ENCODE data around the gene CORO2A.

The CORO2A gene

GRCh38 chr9:98154678-98155077 lies 37.8 kb downstream of the CORO2A start:
- DNase-seq: no peak
- in situ Hi-C loops (cut with HindIII; ENCODE audit: low pct_ligation_motif_present, low pct_unique_long_range_greater_than_20kb, low sequenced_read_pairs): no loop called here

DNA sequence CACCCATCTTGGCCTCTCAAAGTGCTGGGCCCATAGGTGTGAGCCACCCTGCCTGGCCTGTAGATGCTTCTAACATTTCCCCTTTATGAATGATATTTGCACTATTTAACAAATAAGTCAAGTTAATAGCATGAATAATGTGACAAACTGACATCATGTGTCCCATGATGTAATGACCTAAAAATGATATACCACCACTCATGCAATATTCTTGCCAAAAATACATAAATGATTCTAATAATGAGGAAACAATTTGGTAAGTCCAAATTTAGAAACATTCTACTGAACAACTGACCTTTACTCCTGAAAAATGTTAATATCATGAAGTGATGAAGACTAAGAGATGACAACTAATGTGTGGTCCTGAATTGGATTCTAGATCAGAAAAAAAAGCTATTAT lies 39.9 kb downstream of the CORO2A start:
- no peak for DNase-seq
- in situ Hi-C loops (cut with HindIII; ENCODE audit: low pct_ligation_motif_present, low pct_unique_long_range_greater_than_20kb, low sequenced_read_pairs): no loop called here

DNA sequence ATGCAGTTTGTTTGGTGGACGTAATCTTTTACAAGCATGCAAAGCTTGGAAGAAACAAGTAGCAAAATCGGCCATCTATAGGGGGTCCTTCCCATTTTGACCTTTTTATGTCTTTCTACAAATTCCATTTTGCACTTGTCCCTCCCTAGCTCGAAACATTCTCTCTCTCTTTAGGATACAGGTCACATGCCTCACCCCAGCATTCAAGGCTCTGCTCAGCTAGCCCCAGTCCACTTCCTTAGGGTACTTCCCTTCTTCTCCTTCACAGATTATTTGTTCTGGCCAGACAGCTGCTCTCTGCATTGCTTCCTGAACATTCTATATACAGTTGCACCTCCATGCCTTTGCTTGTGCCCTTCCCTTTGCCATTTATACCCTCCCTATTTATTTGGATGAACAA lies 41.7 kb downstream of the CORO2A start:
- no peak for DNase-seq
- in situ Hi-C loops (cut with HindIII; ENCODE audit: low pct_ligation_motif_present, low pct_unique_long_range_greater_than_20kb, low sequenced_read_pairs): no loop called here

DNA sequence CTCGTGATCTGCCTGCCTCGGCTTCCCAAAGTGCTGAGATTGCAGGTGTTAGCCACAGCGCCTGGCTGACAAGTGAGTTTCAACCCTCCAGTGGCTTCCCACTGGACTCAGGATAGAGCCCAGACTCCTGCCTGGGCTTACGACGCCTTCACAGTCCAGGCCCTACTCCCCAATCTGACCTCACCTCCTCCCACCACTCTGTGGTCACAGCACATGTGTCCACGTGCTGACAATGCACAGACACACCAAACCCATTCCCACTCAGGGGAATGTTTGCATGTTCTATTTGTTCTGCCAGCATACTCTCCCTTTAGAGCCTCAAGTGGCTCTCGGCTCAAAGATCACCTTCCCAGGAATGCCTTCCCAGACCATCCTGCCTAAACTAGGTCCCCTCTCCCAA lies 42.3 kb downstream of the CORO2A start:
- in situ Hi-C loops (cut with HindIII; ENCODE audit: low pct_ligation_motif_present, low pct_unique_long_range_greater_than_20kb, low sequenced_read_pairs): no loop called here
- DNase-seq: no peak

DNA sequence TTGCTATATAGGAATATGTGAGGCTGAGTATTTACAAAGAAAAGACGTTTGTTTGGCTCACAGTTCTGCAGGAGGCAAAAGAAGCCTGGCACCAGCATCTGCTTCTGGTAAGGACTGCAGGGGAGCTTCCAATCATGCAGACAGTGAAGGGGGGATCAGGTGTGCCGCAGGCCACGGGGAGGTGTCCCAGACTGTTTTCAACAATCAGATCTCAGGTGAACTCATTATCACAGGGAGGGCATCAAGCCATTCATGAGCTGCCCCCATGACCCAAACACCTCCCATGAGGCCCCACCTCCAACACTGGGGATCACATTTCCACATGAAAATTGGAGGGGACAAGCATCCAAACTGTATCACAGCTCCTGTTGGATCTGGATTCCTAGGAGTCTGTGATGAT lies 43.0 kb downstream of the CORO2A start:
- in situ Hi-C loops (cut with HindIII; ENCODE audit: low pct_ligation_motif_present, low pct_unique_long_range_greater_than_20kb, low sequenced_read_pairs): no loop called here
- no peak for DNase-seq

DNA sequence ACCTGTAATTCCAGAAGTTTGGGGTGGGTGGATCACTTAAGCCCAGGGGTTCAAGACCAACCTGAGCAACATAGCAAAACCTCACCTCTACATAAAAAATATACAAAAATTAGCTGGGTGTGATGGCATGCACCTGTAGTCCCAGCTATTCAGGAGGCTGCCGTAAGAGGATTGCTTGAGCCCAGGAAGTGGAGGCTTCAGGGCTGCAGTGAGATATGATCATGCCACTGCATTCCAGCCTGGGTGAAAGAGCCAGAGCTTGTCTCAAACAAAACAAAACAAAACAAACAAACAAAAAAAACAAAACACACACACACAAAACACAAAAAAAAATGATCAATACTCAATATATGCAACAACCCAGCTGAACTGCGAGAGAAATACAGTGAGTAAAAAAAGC lies 44.0 kb downstream of the CORO2A start:
- in situ Hi-C loops (cut with HindIII; ENCODE audit: low pct_ligation_motif_present, low pct_unique_long_range_greater_than_20kb, low sequenced_read_pairs): no loop called here
- DNase-seq: no peak

DNA sequence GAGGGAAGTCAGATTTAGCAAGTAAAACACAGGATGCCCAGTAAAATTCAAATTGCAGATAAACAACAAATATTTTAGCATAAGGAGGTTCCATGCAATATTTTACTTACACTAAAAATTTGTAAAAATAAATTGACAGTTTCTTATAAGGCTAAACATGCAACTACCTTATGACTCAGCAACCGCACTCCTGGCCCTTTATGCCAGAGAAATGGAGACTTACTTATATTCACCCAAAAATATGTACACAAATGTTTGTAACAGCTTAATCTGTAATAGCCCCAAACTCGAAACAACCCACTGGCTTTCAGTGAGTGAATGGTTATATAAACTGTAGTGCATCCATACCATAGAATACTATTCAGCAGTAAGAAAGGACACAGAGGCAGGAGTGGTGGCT lies 44.9 kb downstream of the CORO2A start:
- DNase-seq: no peak
- in situ Hi-C loops (cut with HindIII; ENCODE audit: low pct_ligation_motif_present, low pct_unique_long_range_greater_than_20kb, low sequenced_read_pairs): no loop called here

- in situ Hi-C loops (cut with HindIII; ENCODE audit: low pct_ligation_motif_present, low pct_unique_long_range_greater_than_20kb, low sequenced_read_pairs): no loop called here
- no peak for DNase-seq
Observed at GRCh38 chr9:98146101-98146991, 46.1 kb downstream of the CORO2A start.

DNA sequence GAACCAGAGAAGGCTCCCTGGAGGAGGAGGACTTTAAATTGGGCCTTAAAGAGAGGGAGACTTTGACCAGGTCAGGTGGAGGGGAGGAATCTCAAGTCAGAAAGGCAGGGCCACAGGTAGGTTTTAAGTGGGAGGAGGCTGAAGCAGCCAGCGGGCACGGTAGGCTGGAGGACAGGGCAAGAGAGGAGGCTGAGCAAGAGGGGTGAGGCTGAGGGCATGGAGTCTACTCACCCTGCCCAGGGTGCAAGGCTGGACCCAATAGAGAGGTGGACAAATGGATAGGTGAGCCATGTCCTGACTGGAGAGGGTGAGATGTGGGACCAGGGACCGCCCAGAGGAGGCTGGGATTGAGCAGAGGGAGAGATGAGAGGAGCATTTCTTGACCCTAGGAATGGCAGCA lies 47.8 kb downstream of the CORO2A start:
- in situ Hi-C loops (cut with HindIII; ENCODE audit: low pct_ligation_motif_present, low pct_unique_long_range_greater_than_20kb, low sequenced_read_pairs): no loop called here
- no peak for DNase-seq

DNA sequence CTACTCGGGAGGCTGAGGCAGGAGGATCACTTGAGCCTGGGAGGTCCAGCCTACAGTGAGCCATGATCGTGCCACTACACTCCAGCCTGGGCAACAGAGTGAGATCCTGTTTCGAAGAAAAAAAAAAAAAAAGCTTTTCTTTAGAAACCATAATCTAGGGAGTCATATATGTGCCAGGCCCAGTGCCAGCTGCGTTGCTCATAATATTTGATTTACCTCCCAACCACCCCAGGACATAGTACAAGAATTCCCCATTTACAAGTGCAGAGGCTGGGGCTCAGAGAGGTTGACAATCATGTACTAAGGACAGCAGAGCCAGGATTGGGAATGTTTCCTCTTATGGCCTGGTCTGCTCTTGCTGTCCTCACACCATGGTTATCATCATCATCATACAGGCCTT lies 48.4 kb downstream of the CORO2A start:
- in situ Hi-C loops (cut with HindIII; ENCODE audit: low pct_ligation_motif_present, low pct_unique_long_range_greater_than_20kb, low sequenced_read_pairs): no loop called here
- DNase-seq: no peak

DNA sequence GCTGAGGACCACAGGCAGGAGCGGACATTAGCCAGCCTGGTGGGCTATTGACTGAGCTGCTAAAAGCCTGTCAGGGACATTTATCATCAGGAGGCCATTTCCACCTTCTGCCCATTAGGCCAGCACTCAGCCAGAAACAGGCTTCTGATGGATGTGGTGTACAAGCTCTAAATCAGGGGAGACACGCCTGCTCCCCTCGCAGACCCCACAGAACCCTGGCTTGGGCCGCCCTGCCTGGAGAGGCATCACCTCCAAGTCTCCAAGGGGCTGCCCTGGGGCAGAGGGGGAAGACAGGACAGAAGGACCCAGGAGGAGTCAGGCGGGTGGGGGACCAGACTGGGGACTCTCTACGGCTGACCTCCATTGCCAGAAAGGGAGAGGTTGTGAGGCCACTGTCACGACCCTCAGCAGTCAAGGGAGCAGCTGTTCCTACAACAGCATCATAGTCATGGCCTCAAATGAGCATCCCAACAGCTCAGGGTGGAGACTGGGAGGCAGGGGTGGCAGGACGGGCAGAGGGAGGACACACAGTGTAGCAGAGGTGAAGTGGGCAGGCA lies 49.4 kb downstream of the CORO2A start:
- DNase-seq: no peak
- in situ Hi-C loops (cut with HindIII; ENCODE audit: low pct_ligation_motif_present, low pct_unique_long_range_greater_than_20kb, low sequenced_read_pairs): no loop called here

- no peak for DNase-seq
- in situ Hi-C loops (cut with HindIII; ENCODE audit: low pct_ligation_motif_present, low pct_unique_long_range_greater_than_20kb, low sequenced_read_pairs): no loop called here
Observed at GRCh38 chr9:98142182-98142907, 50.1 kb downstream of the CORO2A start.

DNA sequence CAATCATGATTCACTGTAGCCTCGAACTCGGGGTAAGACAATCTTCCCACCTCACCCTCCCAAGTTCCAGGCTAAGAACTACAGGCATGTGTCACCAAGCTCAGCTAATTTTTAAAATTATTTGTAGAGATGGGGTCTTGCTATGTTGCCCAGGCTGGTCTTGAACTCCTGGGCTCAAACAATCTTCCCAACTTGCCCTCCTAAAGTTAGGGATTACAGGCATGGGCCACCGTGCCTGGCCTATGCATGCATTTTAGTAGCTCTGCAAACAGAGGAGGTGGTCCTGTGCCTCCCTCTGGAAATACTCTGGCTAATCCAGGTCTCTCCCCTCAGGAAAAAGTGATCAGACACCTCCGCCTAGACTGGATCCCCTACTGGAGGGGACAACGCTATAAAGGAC lies 51.9 kb downstream of the CORO2A start:
- in situ Hi-C loops (cut with HindIII; ENCODE audit: low pct_ligation_motif_present, low pct_unique_long_range_greater_than_20kb, low sequenced_read_pairs): no loop called here
- no peak for DNase-seq

GRCh38 chr9:98136489-98136888 lies 55.9 kb downstream of the CORO2A start:
- DNase-seq: no peak
- in situ Hi-C loops (cut with HindIII; ENCODE audit: low pct_ligation_motif_present, low pct_unique_long_range_greater_than_20kb, low sequenced_read_pairs): no loop called here

DNA sequence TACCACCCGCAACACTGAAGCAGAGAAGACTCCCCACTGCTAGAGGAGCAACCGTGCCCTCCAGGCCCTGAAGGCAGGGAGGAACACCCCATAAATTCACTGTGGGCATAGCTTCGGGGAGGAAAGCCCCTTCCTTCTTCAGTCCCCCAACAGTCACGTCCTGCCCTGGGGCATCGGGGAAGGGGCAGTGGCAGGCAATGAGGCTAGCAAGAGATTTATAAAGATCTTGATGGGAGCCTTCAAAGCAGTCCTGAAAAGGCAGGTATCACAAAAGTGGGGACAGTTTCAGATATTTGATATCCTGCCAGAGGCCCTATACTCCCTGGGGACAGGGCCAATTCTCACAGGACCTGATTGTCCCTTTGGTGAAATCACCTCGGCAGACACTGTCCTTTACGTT lies 56.5 kb downstream of the CORO2A start:
- DNase-seq: no peak
- in situ Hi-C loops (cut with HindIII; ENCODE audit: low pct_ligation_motif_present, low pct_unique_long_range_greater_than_20kb, low sequenced_read_pairs): no loop called here

DNA sequence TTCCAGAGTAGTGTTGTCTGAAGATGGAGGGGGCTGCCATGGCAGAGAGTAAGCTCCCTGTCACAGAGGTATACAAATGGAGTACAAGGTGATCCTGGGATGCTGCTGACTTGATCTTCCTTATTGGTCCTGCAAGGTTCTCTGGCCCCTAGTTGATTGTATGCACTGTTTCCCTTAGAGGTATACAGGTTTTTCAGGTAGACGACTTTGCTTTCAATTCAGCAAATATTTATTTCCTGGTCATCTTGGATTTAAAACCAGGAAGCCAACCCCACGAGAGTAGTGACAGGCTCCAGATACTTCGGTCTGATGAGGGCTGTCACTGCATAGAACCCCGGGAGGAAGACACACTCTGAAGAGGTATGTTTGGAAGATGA lies 56.9 kb downstream of the CORO2A start:
- DNase-seq: no peak

DNA sequence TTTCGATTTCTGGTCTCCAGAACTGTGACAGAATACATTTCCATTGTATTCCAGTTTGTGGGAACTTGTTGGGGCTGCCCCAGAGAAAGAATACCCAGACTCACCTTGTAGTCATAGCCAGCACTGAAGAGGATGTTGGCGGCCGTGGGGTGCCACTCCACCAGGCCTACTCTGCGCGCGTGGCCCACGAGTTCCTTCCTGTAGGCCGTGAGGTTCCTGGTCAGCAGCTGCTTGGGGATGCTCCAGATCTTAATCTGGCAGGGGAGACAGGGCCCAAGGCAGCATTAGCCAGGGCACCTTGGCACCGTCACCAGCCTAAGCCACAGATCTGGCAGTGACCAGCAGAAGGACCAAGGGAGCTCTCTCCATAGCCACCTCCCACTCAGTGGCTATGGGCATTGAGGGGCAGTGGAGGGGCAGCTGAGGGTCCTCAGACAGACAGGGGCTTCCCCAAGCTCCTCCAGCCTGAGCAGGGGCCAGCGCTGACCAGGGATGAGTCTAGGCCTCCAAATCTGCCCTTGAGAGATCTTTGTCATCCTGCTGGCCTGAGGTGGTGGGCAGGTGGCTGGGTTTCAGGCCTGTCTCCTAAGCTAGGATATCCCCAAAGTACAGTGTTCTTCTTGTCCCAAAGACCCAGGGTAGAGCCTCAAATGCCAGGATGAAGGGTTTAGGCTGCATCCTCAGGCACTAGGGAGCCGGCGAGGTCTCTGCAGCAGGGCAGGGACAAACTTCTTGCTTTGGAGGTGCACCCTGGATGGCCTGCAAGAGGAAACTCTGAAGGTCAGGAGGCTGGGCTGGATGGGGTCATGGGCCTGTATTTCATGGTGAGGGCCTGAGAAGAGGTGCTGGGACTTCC lies 57.5 kb downstream of the CORO2A start:
- in situ Hi-C loops (cut with HindIII; ENCODE audit: low pct_ligation_motif_present, low pct_unique_long_range_greater_than_20kb, low sequenced_read_pairs): no loop called here
- no peak for DNase-seq

More for the DNA sequence above, 56.9 kb downstream of the CORO2A start:
- in situ Hi-C loops (cut with HindIII; ENCODE audit: low pct_ligation_motif_present, low pct_unique_long_range_greater_than_20kb, low sequenced_read_pairs): no loop called here

DNA sequence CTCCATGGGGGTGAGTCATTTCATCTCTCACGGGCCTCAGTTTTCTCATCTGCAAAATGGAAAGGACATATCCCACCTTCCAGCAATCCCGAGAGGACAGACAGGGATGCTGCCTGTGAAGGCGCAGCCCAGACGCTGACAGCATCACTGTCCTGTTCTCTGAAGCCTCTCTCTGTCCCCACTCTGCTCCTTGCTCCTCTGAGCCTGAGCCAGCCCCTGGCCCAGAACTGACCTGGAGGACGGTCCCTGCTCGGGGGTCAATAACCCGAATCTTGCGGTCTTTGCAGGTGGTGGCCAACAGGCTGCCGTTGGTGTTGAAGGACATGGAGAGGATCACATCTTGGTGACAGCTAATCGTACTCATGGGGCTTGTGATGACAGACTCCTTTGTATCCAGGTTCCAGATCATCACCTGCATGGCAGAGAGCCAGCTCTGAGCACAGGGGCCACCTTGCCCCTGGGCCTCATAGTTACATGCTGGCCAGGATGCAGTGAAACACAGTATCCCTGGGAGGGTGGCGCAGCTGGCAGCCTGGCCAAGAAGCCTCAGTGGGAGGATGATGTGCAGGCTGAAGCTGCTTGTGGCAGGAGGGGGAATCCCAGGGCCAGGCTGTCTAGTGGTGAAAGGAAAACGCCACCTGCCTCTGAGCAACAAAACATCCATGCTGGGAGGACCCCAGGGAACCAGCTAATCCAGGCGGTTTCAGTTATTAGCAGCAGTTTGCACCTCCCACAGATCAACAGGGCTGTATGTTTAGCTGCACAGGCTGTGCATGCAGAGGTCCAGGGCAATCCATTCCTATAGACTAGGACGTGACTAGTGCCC lies 59.4 kb downstream of the CORO2A start:
- DNase-seq: no peak
- in situ Hi-C loops (cut with HindIII; ENCODE audit: low pct_ligation_motif_present, low pct_unique_long_range_greater_than_20kb, low sequenced_read_pairs): no loop called here

All from ACHN (cell line).